Activated naive CD4-positive, alpha-beta T cell treated with anti-CD3 and anti-CD28 coated beads for 36 hours (primary cell): Measurements from ENCODE around the gene ARHGAP22. TPM values are rescaled to one million over a fixed set of nuclear protein-coding genes. Genes with fewer than 3 reads are reported as not detected.

ENCODE experiments used
- CTCF ChIA-PET: fragments of 350-600 bp; sonication (Branson Sonifier 250); formaldehyde crosslinking; loops from one replicate; lab custom pipeline; 2021; ENCODE audit warnings: antibody characterized with exemption; lab: Charles Lee
- DNase-seq: peaks from one replicate; pipeline ENCODE4 v3.0.0-alpha.2; 2020
- H3K27ac Mint-ChIP-seq: one replicate; pipeline ENCODE4 v1.8.0; 2021; ENCODE audit warnings: mild to moderate bottlenecking, mixed read lengths
- H3K27me3 Mint-ChIP-seq: one replicate; pipeline ENCODE4 v1.8.0; 2021; ENCODE audit warnings: low read depth, mixed read lengths
- H3K36me3 Mint-ChIP-seq: one replicate; pipeline ENCODE4 v1.8.0; 2021; ENCODE audit warnings: low read depth, mixed read lengths
- H3K4me1 Mint-ChIP-seq: one replicate; pipeline ENCODE4 v1.8.0; 2021; ENCODE audit warnings: low read depth, mixed read lengths
- H3K4me3 Mint-ChIP-seq: one replicate; pipeline ENCODE4 v1.8.0; 2021; ENCODE audit warnings: mild to moderate bottlenecking, moderate library complexity, mixed read lengths
- H3K9me3 Mint-ChIP-seq: one replicate; pipeline ENCODE4 v1.8.0; 2021; ENCODE audit warnings: mixed read lengths
- intact Hi-C: fragments of 100-400 bp; cut with micrococcal nuclease; formaldehyde crosslinking; loops from one replicate; pipeline ENCODE4 v1.15.1; 2023
- total RNA-seq, 2 experiments: library from RNA; stranded (reverse); gene quantifications; one replicate each; pipeline ENCODE4 v1.2.3, GENCODE V29; 2021

ARHGAP22 gene
- total RNA-seq, 2 experiments from 2014 or later = not detected

DNA sequence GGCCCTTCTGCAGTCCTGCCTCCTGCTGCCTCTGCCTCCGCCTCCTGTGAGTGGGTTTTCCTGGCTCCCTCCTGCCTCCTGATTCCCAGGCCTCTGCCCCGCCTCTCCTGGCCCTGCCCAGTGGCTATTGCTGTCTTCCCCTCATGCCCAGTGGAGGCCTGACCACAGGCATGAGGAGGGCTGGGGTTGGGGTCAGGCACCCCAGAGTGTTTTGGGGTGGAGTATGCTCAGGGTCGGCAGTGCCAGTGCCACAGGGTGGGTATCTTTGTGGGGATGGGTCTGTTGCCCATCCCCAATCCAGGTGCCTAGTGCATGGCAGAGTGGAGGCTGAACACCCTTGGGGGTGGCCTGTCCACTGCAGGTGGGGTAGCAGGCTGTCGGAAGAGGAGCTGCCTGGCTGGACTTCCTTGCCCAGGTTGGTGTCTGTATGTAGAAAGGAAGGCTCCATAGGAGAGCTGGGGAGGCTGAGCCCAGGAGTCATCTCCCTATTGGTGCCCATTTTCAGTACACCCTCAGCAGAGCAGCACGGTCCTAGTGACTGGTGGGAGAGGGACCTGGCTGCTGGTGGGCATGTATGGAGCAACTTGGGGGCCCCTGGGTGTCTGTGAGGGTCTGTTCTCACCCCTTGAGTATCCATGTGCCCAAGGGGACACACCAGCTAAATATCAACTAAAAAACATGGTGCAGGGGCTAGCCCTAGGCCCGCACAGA is 62.2 kb downstream of the ARHGAP22 start:
- no peaks in the 10 kb centered on the region for H3K4me1 Mint-ChIP-seq
- H3K27me3 Mint-ChIP-seq = no peaks in the 10 kb centered on the region
- no peak for DNase-seq
- intact Hi-C loops = no loop called here
- H3K9me3 Mint-ChIP-seq = no peaks in the 10 kb centered on the region
- CTCF ChIA-PET = interaction anchor here (1.9 kb wide), 1 partner anchor 10 kb away, joined by 8 read pairs; no protein-coding TSS in a partner anchor
- H3K27ac Mint-ChIP-seq = no peak overlapping the region
- no peak overlapping the region for H3K4me3 Mint-ChIP-seq
- no peaks in the 10 kb centered on the region for H3K36me3 Mint-ChIP-seq

DNA sequence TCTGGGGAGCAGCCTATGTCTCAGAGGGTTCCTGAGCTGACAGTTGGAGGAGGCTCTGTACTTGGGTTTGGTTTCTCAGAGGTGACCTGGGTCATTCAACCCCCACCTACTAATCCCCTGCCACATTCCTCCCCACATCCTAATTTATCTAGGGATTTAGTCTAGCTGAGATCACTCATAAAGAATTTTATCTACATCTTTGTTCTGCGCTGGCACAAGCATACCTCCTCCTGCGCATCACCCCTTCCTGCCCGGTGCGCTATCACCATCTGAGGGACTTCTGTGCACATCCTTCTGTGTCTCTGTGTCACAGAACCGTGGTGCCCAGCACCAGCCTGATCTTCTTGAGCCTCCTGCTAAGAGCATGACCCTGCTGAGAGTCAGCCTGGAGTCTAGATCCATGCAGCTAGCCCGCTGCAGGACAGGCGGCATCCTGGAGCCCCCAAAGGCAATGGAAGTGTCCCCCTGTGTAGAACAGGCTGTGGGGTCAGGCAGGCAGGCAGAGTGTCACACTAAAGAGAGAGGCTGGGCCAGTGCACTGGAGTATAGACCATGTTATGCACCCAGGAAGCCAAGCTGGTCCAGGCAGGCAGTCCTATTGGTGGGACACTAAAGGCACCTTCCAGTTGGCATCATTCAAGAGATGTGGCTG is 63.6 kb downstream of the ARHGAP22 start:
- H3K27me3 Mint-ChIP-seq = no peaks in the 10 kb centered on the region
- H3K27ac Mint-ChIP-seq = no peak overlapping the region
- CTCF ChIA-PET = interaction anchor here (1.2 kb wide), 1 partner anchor 115 kb away, joined by 4 read pairs; no protein-coding TSS in a partner anchor
- intact Hi-C loops = no loop called here
- no peaks in the 10 kb centered on the region for H3K36me3 Mint-ChIP-seq
- no peaks in the 10 kb centered on the region for H3K9me3 Mint-ChIP-seq
- DNase-seq = no peak
- H3K4me1 Mint-ChIP-seq = no peaks in the 10 kb centered on the region
- H3K4me3 Mint-ChIP-seq = no peak overlapping the region

DNA sequence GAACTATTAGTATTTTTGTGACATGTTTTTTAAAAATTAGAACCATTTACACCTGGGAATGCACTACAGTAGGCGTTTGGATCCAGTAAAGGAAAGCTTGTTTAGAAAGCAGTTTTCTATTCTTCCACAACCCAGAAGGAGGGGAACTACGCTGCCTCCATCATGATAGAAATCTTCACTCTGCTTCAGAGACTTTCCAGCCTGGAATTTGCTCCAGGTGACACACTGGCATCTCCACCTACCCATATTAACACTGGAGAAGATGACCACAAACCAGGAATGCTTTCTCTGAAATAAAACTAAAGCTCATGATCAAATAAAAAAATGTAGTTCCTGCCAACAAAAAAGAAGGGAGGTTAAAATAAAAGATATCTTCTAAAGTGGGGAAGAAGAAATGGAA is 66.3 kb downstream of the ARHGAP22 start:
- H3K4me1 Mint-ChIP-seq = no peaks in the 10 kb centered on the region
- H3K36me3 Mint-ChIP-seq = no peaks in the 10 kb centered on the region
- no peaks in the 10 kb centered on the region for H3K27me3 Mint-ChIP-seq
- H3K4me3 Mint-ChIP-seq = no peak overlapping the region
- H3K27ac Mint-ChIP-seq = no peak overlapping the region
- CTCF ChIA-PET = interaction anchor here (1.1 kb wide), 2 partner anchors 120 to 250 kb away, joined by 3 to 5 read pairs; no protein-coding TSS in a partner anchor
- DNase-seq = no peak
- H3K9me3 Mint-ChIP-seq = no peaks in the 10 kb centered on the region
- intact Hi-C loops = no loop called here

DNA sequence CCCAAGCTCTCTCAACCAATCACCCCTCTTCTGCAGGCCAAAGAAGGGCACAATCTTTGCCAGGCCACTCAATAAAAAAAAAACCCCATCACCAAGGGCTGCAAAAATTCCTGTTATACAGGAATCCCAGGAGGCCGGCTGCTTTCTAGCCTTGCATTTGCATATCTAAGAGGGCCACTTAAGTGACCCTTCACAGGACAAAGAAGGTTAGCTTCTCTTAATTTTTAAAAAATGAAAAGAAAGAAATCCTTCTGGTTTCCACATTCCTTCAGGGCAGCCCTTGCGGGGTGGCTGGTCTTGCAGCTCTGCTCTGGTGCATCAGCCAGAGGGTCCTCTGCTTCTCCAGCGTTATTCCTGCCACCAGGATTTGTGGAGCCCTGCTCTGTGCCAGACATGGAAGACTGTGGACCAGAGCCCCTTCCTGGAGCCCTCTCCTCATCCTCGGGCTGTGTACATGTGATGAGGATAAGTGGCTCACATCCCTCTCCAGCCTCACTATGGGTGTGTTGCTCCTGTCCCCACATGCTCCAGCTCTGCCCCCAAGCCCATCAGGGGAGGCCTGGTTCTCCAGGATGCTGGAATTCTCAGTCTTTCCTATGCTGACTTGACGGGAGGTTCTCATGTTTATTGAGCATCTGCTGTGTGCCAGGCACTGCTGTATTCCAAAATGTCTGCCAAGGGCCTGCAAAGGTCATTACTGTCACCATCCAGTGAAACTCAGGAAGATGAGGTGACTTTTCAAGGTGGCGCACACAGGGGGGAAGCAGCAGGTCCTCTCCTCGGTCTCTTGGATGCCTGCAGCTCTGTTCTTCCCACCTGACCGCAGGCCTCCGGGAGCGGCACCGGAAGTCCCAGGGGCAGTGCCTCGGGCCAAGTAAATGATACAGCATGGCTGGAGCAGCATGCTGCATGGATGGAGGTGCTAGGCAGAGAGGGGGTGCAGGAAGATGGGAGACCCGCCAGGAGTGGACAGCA is 67.7 kb downstream of the ARHGAP22 start:
- Mint-ChIP-seq H3K4me3 (no peak overlapping the region), H3K9me3 (no peaks in the 10 kb centered on the region), H3K4me1 (no peaks in the 10 kb centered on the region), H3K27me3 (no peaks in the 10 kb centered on the region), H3K36me3 (no peaks in the 10 kb centered on the region), H3K27ac (no peak overlapping the region)
- CTCF ChIA-PET = interaction anchor here (0.9 to 1.1 kb wide), 2 partner anchors 35 to 121 kb away, joined by 3 to 5 read pairs; no protein-coding TSS in a partner anchor
- no peak for DNase-seq
- intact Hi-C loops = no loop called here

DNA sequence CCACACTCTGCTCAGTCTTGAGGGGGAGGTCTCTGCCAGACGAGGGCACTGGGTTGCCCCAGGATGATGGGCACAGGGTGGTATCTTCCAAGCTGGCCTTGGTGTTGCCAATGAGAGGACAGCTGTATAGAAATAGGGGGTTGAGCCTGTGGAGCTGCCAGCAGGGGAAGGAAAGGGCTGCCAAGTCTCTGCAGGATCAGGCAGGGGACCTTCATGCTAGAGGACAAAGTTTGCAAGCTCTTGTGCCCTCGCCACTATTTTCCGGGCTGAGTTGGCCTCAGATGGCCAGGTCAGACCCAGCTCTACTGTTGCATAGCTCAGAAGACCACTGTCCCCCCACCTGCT is 68.7 kb downstream of the ARHGAP22 start:
- no peak for DNase-seq
- no peaks in the 10 kb centered on the region for H3K9me3 Mint-ChIP-seq
- no peaks in the 10 kb centered on the region for H3K27me3 Mint-ChIP-seq
- no peak overlapping the region for H3K4me3 Mint-ChIP-seq
- intact Hi-C loops = no loop called here
- CTCF ChIA-PET = interaction anchor here (0.9 kb wide), 1 partner anchor 36 kb away, joined by 3 read pairs; no protein-coding TSS in a partner anchor
- no peaks in the 10 kb centered on the region for H3K4me1 Mint-ChIP-seq
- no peaks in the 10 kb centered on the region for H3K36me3 Mint-ChIP-seq
- no peak overlapping the region for H3K27ac Mint-ChIP-seq

DNA sequence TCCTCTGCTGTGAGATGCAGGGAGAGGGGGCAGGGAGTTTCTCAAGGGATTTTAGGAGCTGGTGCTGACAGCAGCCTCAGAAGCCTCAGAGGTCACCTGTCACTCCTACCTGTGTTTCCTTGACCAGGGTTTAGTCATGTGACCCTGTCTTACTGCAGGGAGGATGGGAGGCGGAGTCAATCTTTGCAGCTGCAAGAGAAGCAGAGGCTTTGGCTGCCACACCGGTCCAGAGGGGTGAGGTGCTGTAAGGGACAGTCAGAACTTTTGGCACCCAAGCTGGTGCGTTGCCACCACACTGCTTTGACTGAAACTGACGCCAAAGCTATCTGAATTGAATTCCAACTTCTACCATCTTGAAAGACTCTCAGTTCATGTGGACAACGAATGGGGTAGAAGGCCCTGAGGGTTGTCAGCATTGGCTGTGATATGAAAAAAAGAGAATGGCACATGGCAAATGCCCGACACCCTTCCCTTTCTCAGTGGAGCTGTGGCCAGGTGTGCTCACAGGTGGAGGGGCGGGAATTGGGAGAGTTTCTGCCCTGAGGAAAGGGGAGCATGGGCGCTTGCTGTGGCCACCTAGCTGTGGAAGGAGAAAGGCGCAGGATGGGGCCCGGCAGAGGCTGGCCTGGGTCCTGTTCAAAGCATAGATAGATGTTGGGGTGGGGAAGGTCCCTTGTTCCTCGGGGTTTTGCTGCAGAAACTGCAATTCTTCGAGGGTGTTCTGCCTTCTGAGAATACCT is 69.3 kb downstream of the ARHGAP22 start:
- DNase-seq = no peak
- Mint-ChIP-seq H3K36me3 (no peaks in the 10 kb centered on the region), H3K27ac (no peak overlapping the region), H3K27me3 (no peaks in the 10 kb centered on the region), H3K9me3 (no peaks in the 10 kb centered on the region), H3K4me1 (no peaks in the 10 kb centered on the region), H3K4me3 (no peak overlapping the region)
- intact Hi-C loops = no loop called here
- CTCF ChIA-PET = no interaction called here

DNA sequence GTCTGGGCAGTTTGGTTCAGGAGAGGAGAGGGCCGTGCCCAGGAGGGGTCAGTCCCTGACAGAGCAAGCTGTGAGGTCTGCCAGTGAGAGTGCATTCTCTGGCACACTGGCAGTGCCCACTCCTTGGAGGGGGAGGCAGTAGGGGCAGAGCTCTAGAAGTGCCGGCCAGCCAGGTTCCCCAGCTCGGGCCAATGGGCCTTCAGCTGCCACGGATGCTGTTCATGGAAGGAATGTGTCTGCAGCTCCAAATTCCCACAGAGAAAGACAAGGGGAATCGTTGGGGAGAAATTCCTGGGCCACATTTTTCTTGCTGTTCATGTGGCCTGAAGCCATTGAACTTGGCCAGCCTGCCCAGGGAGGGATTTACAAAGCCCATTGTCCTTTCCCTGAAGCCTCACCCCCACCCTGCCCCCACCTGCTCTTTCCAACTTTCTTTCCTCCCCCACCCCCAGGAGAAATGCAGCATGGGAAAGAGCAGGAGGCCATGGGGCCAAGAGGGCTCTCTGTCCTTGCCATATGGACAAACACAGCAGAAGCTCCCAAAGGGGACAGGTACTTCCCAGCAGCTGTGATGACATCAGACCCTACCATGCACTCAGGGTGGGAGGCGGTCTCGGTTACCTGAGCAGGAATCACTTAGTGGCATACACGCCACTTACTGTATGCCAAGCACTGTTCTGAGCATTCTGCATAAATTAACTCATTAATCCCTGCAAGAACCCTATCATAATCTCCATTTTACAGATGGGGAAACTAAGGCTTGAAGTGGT is 70.7 kb downstream of the ARHGAP22 start:
- Mint-ChIP-seq H3K4me3 (no peak overlapping the region), H3K27ac (no peak overlapping the region), H3K9me3 (no peaks in the 10 kb centered on the region), H3K36me3 (no peaks in the 10 kb centered on the region), H3K4me1 (no peaks in the 10 kb centered on the region), H3K27me3 (peaks cover 3% of the 10 kb centered on the region)
- CTCF ChIA-PET = interaction anchor here (1.3 kb wide), 1 partner anchor 122 kb away, joined by 7 read pairs; no protein-coding TSS in a partner anchor
- intact Hi-C loops = no loop called here
- DNase-seq = no peak

DNA sequence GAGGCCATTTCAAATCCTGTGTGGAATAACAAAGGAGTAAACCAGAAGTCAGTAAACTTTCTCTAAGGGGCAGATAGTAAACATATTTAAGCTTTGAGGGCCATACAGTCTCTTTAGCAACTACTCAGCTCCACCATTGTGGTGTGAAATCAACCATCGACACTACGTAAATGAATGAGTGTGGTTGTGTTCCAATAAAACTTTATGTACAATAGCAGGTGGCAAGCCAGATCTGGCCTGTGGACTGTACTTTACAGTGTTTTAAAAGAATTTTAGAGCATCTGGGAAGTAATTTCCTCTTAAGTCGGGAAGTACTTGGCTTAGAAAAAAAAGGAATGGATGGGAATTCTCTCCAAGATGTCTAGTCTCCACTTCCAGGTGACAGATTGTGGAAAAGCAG is 71.3 kb downstream of the ARHGAP22 start:
- no peaks in the 10 kb centered on the region for H3K4me1 Mint-ChIP-seq
- CTCF ChIA-PET = interaction anchor here (0.7 to 1.3 kb wide), 2 partner anchors 9 to 123 kb away, joined by 3 to 7 read pairs; no protein-coding TSS in a partner anchor

DNA sequence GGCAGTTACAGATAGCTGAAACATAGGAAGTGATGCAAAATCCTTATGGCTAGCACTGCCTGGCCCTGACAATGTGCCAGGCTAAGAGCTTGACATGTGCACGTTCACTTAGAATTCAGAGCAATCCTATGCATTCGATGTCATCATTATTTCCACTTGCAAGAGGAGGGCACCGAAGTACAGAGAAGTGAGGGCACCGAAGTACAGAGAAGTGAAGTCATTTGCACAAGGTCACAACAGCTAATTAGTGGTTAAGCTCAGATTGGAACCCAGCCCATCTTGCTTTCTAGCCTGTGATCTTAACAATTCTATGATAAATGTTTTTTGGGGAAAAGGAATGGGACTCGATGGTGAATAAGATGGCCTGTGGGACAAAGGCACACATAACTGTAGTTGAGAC is 73.4 kb downstream of the ARHGAP22 start:
- no peak for DNase-seq
- Mint-ChIP-seq H3K4me1 (no peaks in the 10 kb centered on the region), H3K27ac (no peak overlapping the region), H3K4me3 (no peak overlapping the region), H3K9me3 (no peaks in the 10 kb centered on the region), H3K27me3 (peaks cover 9% of the 10 kb centered on the region), H3K36me3 (no peaks in the 10 kb centered on the region)
- intact Hi-C loops = no loop called here
- CTCF ChIA-PET = interaction anchor here (0.6 kb wide), 1 partner anchor 1995 kb away, joined by 3 read pairs; no protein-coding TSS in a partner anchor

More for the DNA sequence above, 71.3 kb downstream of the ARHGAP22 start:
- intact Hi-C loops = no loop called here
- H3K36me3 Mint-ChIP-seq = no peaks in the 10 kb centered on the region
- no peak overlapping the region for H3K27ac Mint-ChIP-seq
- peaks cover 3% of the 10 kb centered on the region for H3K27me3 Mint-ChIP-seq
- no peak for DNase-seq
- no peaks in the 10 kb centered on the region for H3K9me3 Mint-ChIP-seq
- H3K4me3 Mint-ChIP-seq = no peak overlapping the region

DNA sequence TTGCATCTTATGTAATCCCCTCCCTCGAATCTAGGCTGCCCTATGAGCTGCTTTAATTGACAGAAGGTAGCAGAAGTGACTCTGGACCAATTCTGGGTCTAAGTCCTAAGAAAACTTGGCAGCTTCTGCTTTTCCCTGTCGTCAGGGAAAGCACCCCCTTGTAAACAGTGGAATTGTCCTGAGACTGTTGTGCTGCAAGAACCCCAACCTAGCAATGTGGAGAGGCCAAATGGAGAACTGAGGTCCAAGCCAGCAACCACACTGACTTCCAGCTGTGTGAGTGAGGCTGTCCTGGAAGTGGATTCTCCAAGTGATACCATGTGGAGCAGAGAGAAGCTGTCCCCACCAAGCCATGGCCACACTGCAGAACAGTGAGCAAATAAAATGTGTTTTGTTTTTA is 75.5 kb downstream of the ARHGAP22 start:
- H3K36me3 Mint-ChIP-seq = no peaks in the 10 kb centered on the region
- no peak overlapping the region for H3K4me3 Mint-ChIP-seq
- no peak for DNase-seq
- peaks cover 19% of the 10 kb centered on the region for H3K27me3 Mint-ChIP-seq
- CTCF ChIA-PET = no interaction called here
- H3K27ac Mint-ChIP-seq = no peak overlapping the region
- H3K4me1 Mint-ChIP-seq = no peaks in the 10 kb centered on the region
- H3K9me3 Mint-ChIP-seq = no peaks in the 10 kb centered on the region
- intact Hi-C loops = no loop called here

DNA sequence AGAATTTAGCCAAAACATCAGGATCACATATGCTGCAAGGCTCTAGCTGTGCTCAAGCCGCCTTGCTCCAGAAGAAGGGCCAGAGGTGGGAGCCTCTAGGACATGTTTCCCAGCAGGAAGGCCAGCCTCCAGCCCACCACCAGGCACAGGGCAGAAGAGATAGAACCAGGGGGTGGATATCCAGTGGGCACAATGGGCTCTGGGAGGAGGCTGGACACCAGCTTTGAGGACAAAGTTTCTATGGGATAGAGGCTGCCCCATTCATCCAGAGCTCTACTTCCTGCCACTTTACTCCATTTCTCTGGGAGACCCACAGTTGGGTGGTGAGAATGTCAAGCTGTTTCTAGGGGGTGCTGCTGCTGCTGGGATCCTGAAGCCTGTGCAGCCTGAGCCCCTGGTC is 77.1 kb downstream of the ARHGAP22 start:
- Mint-ChIP-seq H3K27ac (no peak overlapping the region), H3K4me3 (no peak overlapping the region), H3K36me3 (no peaks in the 10 kb centered on the region), H3K4me1 (no peaks in the 10 kb centered on the region), H3K27me3 (peaks cover 24% of the 10 kb centered on the region), H3K9me3 (no peaks in the 10 kb centered on the region)
- CTCF ChIA-PET = interaction anchor here (1.0 kb wide), 1 partner anchor 129 kb away, joined by 3 read pairs; no protein-coding TSS in a partner anchor
- intact Hi-C loops = no loop called here
- no peak for DNase-seq
